Measurements from ENCODE around the gene AHRR.
"Not testable (repeated sequence)": the region's sequence is repeated elsewhere in the genome, so short reads cannot be mapped to it uniquely, and the experiment has no call there.

AHRR gene

GRCh38 chr5:321230-321725 is at the start of gene AHRR:
Gene AHRR (plus strand): TSS chr5:321714. CDS start chr5:343903, 22,189 bp downstream.
- DNase-seq: peak; percentile 83

- not testable (repeated sequence) for DNase-seq
These were observed 49.7 kb upstream of the AHRR start for GRCh38 chr5:271828-272167.

- DNase-seq: not testable (repeated sequence)
These were observed 48.4 kb upstream of the AHRR start for GRCh38 chr5:273091-273490.

- not testable (repeated sequence) for DNase-seq
These were observed 48.0 kb upstream of the AHRR start for GRCh38 chr5:273491-273890.

GRCh38 chr5:274346-274745 is 47.2 kb upstream of the AHRR start:
- not testable (repeated sequence) for DNase-seq

- DNase-seq: no peak
These were observed 42.9 kb upstream of the AHRR start for GRCh38 chr5:278646-279045.

GRCh38 chr5:279051-279665 is 42.4 kb upstream of the AHRR start:
- not testable (repeated sequence) for DNase-seq

- no peak for DNase-seq
These were observed 35.4 kb upstream of the AHRR start for GRCh38 chr5:285991-286557.

- not testable (repeated sequence) for DNase-seq
These were observed 31.3 kb upstream of the AHRR start for GRCh38 chr5:290200-290599.

- not testable (repeated sequence) for DNase-seq
These were observed 30.2 kb upstream of the AHRR start for GRCh38 chr5:291345-291744.

- DNase-seq: not testable (repeated sequence)
These were observed 26.7 kb upstream of the AHRR start for GRCh38 chr5:294788-295187.

- not testable (repeated sequence) for DNase-seq
These were observed 25.3 kb upstream of the AHRR start for GRCh38 chr5:296207-296606.

GRCh38 chr5:296954-297353 is 24.6 kb upstream of the AHRR start:
- peak; percentile 50 for DNase-seq

GRCh38 chr5:297448-297847 is 24.1 kb upstream of the AHRR start:
- DNase-seq: not testable (repeated sequence)

GRCh38 chr5:297991-298736 is 23.4 kb upstream of the AHRR start:
- not testable (repeated sequence) for DNase-seq

GRCh38 chr5:298737-299125 is 22.8 kb upstream of the AHRR start:
- DNase-seq: no peak

GRCh38 chr5:299921-300320 is 21.6 kb upstream of the AHRR start:
- not testable (repeated sequence) for DNase-seq

- not testable (repeated sequence) for DNase-seq
These were observed 20.7 kb upstream of the AHRR start for GRCh38 chr5:300691-301435.

- not testable (repeated sequence) for DNase-seq
These were observed 19.1 kb upstream of the AHRR start for GRCh38 chr5:302416-302815.

GRCh38 chr5:302966-303365 is 18.5 kb upstream of the AHRR start:
- DNase-seq: no peak

- DNase-seq: not testable (repeated sequence)
These were observed 17.8 kb upstream of the AHRR start for GRCh38 chr5:303741-304140.

- DNase-seq: no peak
These were observed 16.5 kb upstream of the AHRR start for GRCh38 chr5:305050-305449.

GRCh38 chr5:305459-305858 is 16.1 kb upstream of the AHRR start:
- no peak for DNase-seq
